Gastroesophageal sphincter (tissue), 4 donors: ENCODE data around the gene BCAS4. TPM values are rescaled to one million over a fixed set of nuclear protein-coding genes. Genes with fewer than 3 reads are reported as not detected.

ENCODE experiments used
- ATAC-seq: fragments of 150-250 bp; one replicate; pipeline ENCODE4 v1.9.1; 2016; ENCODE audit warnings: mild to moderate bottlenecking, moderate library complexity
- H3K27ac ChIP-seq, 4 donors: fragments of 200-600 bp; sonication (generic) in 3 of 4; 1 replicate in 3 of 4; 2 replicates in 1 of 4; pipeline ENCODE4 v1.5.1; 2016 to 2019
- H3K27me3 ChIP-seq: fragments of 200-600 bp; sonication (generic); one replicate; pipeline ENCODE4 v1.5.1; 2019
- H3K36me3 ChIP-seq, 2 donors: fragments of 200-600 bp; sonication (generic); one replicate each; pipeline ENCODE4 v1.5.1; 2019; ENCODE audit warnings: control low read depth in 1 of 2
- H3K4me1 ChIP-seq, 3 donors: fragments of 200-600 bp; sonication (generic); 1 replicate in 2 of 3; 2 replicates in 1 of 3; pipeline ENCODE4 v1.5.1; 2016 to 2019; ENCODE audit warnings: control low read depth in 2 of 3
- H3K4me3 ChIP-seq, 2 donors: fragments of 200-600 bp; sonication (generic); one replicate each; pipeline ENCODE4 v1.5.1; 2019; ENCODE audit warnings: mild to moderate bottlenecking in 1 of 2, moderate library complexity in 1 of 2
- H3K9me3 ChIP-seq, 3 donors: fragments of 200-600 bp; sonication (generic); one replicate each; pipeline ENCODE4 v1.5.1; 2017 to 2019; ENCODE audit warnings: control low read depth in 2 of 3
- CTCF ChIP-seq, 4 experiments: fragments of 200-600 bp in 2 of 4; fragments of 450-650 bp in 2 of 4; sonication (generic) in 1 of 4; IDR thresholded peaks; one replicate each; pipeline ENCODE4 v1.5.1; 2017 to 2019; ENCODE audit warnings: antibody characterized with exemption in 4 of 4, mild to moderate bottlenecking in 2 of 4, moderate library complexity in 2 of 4
- EP300 ChIP-seq: sonication (generic); formaldehyde crosslinking; IDR thresholded peaks from one replicate; pipeline ENCODE4 v1.6.1; 2017; ENCODE audit warnings: antibody characterized with exemption, mild to moderate bottlenecking
- POLR2A ChIP-seq, 2 donors: fragments of 450-650 bp; IDR thresholded peaks; one replicate each; pipeline ENCODE4 v1.6.1; 2017; ENCODE audit warnings: antibody characterized with exemption in 2 of 2, mild to moderate bottlenecking in 2 of 2, moderate library complexity in 1 of 2
- POLR2AphosphoS5 ChIP-seq: sonication (generic); formaldehyde crosslinking; IDR thresholded peaks from one replicate; pipeline ENCODE4 v1.6.1; 2017; ENCODE audit warnings: antibody characterized with exemption
- WGBS, 2 donors: methylation state at CpG; one replicate each; pipeline ENCODE4 v1.1.5; 2018; ENCODE audit warnings: low coverage in 1 of 2; 5-methylcytosine and 5-hydroxymethylcytosine counted together
- total RNA-seq, 4 donors: library from RNA; depleted of rRNA; stranded (reverse); fragments of >200 nt; gene quantifications; one replicate each; pipeline ENCODE4 v1.1.0, GENCODE V29; 2016

BCAS4 gene
- total RNA-seq, 4 donors from 2014 or later, result 4.4 to 18.7 (median 4.7) TPM

- no peak for TF ChIP-seq POLR2A (IDR thresholded peaks at IDR 0.05)
- no peak for TF ChIP-seq CTCF (IDR thresholded peaks at IDR 0.05)
- TF ChIP-seq POLR2AphosphoS5, result no peak
- TF ChIP-seq EP300, result no peak
These were observed 71.3 kb downstream of the BCAS4 start for GRCh38 chr20:50866036-50866685.

GRCh38 chr20:50866831-50867230 is 72.0 kb downstream of the BCAS4 start:
- H3K27ac ChIP-seq, result no peak overlapping the region
- TF ChIP-seq EP300, result no peak
- no peak for TF ChIP-seq POLR2AphosphoS5
- no peak for TF ChIP-seq CTCF (IDR thresholded peaks at IDR 0.05)
- TF ChIP-seq POLR2A (IDR thresholded peaks at IDR 0.05), result no peak
- ATAC-seq, result no peak

More at GRCh38 chr20:50866036-50866685, 71.3 kb downstream of the BCAS4 start:
- no peak overlapping the region for H3K27ac ChIP-seq
- no peaks in the 10 kb centered on the region for H3K4me1 ChIP-seq
- ATAC-seq, result no peak
- no peaks in the 10 kb centered on the region for H3K27me3 ChIP-seq
- H3K36me3 ChIP-seq, result no peaks in the 10 kb centered on the region
- WGBS, 2 donors, result 87% methylated on average over 4 of the region's 12 CpGs; no CpG with 5 or more reads in 1 of the 2 donors
- H3K4me3 ChIP-seq, result no peak overlapping the region
- H3K9me3 ChIP-seq, result no peaks in the 10 kb centered on the region

GRCh38 chr20:50867805-50868204 is 72.9 kb downstream of the BCAS4 start:
- Histone ChIP-seq H3K4me1 (no peaks in the 10 kb centered on the region), H3K27ac (no peak overlapping the region), H3K9me3 (no peaks in the 10 kb centered on the region), H3K4me3 (no peak overlapping the region), H3K27me3 (no peaks in the 10 kb centered on the region), H3K36me3 (no peaks in the 10 kb centered on the region)
- ATAC-seq, result no peak
- TF ChIP-seq POLR2A (IDR thresholded peaks at IDR 0.05), result no peak
- WGBS, 2 donors, result 87 to 93% methylated on average over 4 to 5 of the region's 6 CpGs

More at GRCh38 chr20:50866831-50867230, 72.0 kb downstream of the BCAS4 start:
- no peaks in the 10 kb centered on the region for H3K9me3 ChIP-seq
- no peaks in the 10 kb centered on the region for H3K4me1 ChIP-seq
- H3K4me3 ChIP-seq, result no peak overlapping the region
- 87 to 91% methylated on average over 2 to 8 of the region's 9 CpGs for WGBS, 2 donors
- H3K27me3 ChIP-seq, result no peaks in the 10 kb centered on the region
- H3K36me3 ChIP-seq, result no peaks in the 10 kb centered on the region

- H3K27me3 ChIP-seq, result no peaks in the 10 kb centered on the region
- no peak for ATAC-seq
- no peak overlapping the region for H3K4me3 ChIP-seq
- no peaks in the 10 kb centered on the region for H3K9me3 ChIP-seq
- no peaks in the 10 kb centered on the region for H3K36me3 ChIP-seq
- H3K4me1 ChIP-seq, result no peaks in the 10 kb centered on the region
- H3K27ac ChIP-seq, result no peak overlapping the region
- 100% methylated on average over 2 to 4 of the region's 11 CpGs for WGBS, 2 donors
- TF ChIP-seq POLR2AphosphoS5 (no peak), EP300 (no peak), CTCF (IDR thresholded peaks at IDR 0.05) (no peak), POLR2A (IDR thresholded peaks at IDR 0.05) (no peak)
These were observed 73.9 kb downstream of the BCAS4 start for GRCh38 chr20:50868509-50869495.

GRCh38 chr20:50870561-50871161 is 75.8 kb downstream of the BCAS4 start:
- TF ChIP-seq POLR2A (IDR thresholded peaks at IDR 0.05) (no peak), POLR2AphosphoS5 (no peak), EP300 (no peak), CTCF (IDR thresholded peaks at IDR 0.05) (no peak)
- Histone ChIP-seq H3K36me3 (no peaks in the 10 kb centered on the region), H3K27me3 (no peaks in the 10 kb centered on the region), H3K9me3 (no peaks in the 10 kb centered on the region), H3K4me3 (no peak overlapping the region), H3K27ac (no peak overlapping the region), H3K4me1 (no peaks in the 10 kb centered on the region)
- WGBS, 2 donors, result no CpG with 5 or more reads among the region's 19 CpGs
- ATAC-seq, result no peak
